Renal pelvis (tissue), 4 donors: ENCODE data around the gene PPP2R2B. TPM values are rescaled to one million over a fixed set of nuclear protein-coding genes. Genes with fewer than 3 reads are reported as not detected.

Experiments used
- DNase-seq: peaks from one replicate; pipeline ENCODE4 v3.0.0-alpha.2; 2013
- polyA plus RNA-seq, 3 donors: library from polyadenylated mRNA; unstranded; fragments of 120-200 nt; gene quantifications; one replicate each; pipeline ENCODE4 v1.2.1, GENCODE V29; 2013; ENCODE audit not compliant: insufficient read length in 3 of 3

PPP2R2B gene
- polyA plus RNA-seq, 3 donors = 13.4 to 16.6 (median 14.7) TPM

DNA sequence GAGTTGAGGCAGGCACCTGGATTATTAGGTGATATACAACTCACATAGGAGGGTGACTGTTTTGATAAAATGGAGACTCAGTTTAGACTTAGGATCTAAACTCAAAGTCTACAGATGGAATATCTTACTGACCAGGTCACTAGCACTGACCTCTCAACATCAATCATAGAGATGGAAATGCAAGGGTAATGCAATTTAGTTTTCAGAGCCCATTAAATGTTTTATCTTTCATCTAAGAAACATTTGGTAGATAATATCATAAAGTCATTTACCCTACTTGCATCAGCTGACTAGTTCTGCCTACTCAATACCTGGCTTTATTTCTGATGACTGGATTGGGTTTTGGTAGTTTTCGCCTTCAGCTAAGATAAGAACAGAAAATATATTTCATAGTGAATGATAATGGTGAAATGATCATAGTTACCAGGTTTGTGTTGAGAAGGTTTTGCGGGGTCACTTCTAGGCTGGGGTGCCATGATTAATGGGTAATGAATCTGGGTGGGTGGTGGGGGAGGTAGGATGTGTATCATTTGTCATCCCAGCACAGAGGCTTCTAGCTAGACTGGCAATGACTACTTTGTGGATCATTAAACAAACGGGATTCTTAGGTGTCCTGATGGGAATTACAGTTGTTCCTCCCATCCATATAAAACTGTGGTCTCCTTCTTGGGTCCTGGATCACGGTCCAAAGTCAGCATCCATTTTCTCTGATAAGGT is 173.4 kb downstream of the PPP2R2B start:
- DNase-seq = no peak

DNA sequence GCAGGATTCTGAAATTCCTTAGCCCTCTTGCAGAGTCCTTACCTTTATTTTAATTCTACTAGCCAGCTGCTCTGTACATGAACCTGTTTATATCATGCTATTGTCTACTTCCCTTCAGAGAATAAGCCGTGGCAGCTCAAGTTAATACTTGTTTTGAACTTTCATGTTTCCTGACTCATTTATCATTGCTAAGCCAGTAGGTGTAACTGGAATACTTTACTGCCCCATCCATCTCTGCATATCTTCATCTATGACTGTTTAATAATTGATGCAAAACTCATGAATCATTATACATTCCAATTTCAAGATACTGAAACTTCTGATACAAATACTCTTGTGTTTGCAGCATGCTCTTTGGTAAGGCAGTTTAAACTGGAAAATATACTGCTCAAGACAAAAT is 174.7 kb downstream of the PPP2R2B start:
- no peak for DNase-seq

GRCh38 chr5:146703499-146703898 is 175.1 kb downstream of the PPP2R2B start:
- DNase-seq = no peak

DNA sequence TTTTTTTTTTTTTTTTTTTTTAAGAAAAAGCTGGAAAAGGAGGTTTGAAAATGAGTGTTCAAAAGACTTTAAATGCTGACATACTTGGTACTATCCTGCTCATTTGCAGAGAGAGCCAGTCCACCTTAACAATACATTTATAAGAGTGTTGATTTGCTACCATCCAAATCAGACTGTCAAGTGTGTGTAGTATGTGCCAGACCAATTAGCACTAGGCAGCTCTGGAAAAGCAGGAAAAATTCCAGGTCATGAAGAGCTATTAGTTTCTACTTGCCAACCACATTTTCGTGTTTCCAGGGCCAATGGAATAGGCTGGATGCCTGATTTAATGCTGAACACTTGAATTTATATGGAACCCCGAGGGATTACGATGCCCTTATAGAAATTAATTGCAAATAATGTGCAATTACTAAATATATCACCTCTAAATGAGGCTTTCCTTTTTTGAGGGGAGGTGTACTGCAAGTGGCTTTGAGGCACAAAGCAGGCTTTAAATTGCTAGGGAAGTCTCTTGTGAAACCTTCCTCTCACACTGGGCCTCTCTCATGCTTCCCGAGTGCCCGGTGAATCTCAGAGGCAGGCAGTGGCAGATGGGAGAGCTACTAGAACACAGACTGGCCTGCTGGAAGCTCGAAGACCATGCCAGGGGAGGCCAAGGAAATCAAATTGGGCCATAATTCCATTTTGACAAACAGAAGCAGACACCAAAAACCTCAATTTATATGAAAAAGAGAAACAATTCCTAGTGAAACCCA is 178.7 kb downstream of the PPP2R2B start:
- DNase-seq = no peak

- no peak for DNase-seq
Measured at GRCh38 chr5:146699138-146699537, 179.4 kb downstream of the PPP2R2B start.

GRCh38 chr5:146698651-146699050 is 179.9 kb downstream of the PPP2R2B start:
- no peak for DNase-seq

- DNase-seq = no peak
Measured at GRCh38 chr5:146697211-146697610, 181.3 kb downstream of the PPP2R2B start.

- DNase-seq = no peak
Measured at GRCh38 chr5:146695646-146696045, 182.9 kb downstream of the PPP2R2B start.

DNA sequence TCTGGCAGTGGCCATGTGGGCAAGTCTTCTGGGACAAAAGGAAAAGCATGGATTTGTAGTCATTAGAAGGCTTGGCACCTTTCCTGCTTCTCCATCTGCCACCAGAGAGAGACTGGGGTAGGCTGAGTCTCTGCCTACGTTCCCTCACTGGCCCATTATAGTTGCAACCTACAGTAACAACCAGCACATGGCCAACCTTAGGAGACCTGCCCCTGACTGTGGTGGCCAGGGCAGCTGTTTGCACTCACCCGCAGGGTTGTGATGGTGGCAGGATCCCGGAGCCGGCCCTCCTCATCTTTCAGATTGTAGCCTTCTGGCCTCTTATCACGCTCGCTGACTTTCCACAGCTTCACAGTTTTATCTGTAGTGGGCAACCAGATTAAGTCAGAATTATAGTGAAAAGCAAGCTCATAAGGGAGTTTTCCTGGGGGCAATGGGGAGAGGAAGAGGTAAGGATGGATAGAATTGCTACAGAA is 187.6 kb downstream of the PPP2R2B start:
- no peak for DNase-seq

GRCh38 chr5:146687630-146688029 is 190.9 kb downstream of the PPP2R2B start:
- DNase-seq = no peak

- no peak for DNase-seq
Measured at GRCh38 chr5:146683861-146684260, 194.7 kb downstream of the PPP2R2B start.

DNA sequence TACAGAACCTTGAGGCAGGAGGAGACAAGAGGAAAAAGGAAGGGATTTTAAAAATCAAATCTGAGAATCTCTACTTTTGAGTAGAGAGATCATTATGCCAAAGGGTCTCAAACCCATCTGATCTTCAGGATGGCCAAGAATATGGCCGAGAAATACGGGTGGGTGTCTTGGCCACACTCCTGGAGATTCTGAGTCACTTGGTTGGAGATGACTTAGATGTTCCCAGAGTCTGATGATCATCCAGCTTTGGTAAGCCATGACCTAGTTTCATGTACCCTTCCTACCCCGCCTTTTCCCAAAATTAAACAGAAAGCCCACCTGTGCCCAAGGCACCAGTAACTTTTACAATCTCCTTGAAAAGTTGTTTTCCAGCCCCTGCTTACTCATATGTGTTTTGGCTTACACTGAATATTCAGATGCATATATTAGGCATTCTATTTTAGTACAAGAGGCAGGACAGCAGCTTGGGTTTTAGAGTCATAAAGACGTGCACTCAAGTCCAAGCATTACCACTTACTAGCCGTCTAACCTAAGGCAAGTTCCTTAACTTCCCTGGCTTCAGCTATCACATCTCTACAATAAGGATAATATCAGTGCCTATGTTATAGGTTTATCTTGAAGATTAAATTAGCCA is 195.5 kb downstream of the PPP2R2B start:
- no peak for DNase-seq

- peak; percentile 20 for DNase-seq
Measured at GRCh38 chr5:146681585-146682105, 196.9 kb downstream of the PPP2R2B start.

DNA sequence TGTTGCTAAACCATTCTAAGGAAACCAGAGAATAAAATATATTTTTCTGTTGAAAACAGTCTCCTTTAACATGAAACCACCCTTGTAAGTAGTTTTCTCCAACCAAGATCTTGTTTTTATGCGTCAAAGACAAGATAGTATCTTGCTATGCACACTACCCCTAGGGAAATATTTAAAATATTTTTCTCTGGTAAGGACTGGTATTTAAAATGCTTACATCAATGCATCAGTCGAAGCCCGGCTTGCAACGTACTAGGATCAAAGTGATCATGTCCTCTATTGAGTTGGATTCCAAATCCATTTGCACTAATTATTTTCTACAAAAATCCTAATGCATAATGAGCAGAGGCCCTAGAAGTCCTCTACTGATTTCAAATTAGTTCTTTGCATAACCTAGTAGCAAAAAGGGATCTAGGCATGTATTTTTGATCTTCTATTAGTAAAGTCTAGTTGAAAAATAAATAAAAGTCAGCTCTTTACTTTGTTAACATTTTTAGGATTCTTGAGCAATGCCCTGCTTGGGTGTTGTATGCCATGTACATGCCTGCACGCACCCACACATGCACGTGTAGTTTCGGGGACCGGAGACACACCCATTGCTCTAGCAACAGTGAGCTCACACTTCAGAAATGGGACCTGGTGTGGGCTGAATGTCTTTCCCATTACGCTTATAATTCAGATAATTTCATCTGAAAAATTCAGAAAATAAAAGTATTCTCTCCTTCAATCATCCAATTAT is 197.5 kb downstream of the PPP2R2B start:
- DNase-seq = no peak

- DNase-seq = peak; percentile 38
Measured at GRCh38 chr5:146675636-146676035, 202.9 kb downstream of the PPP2R2B start.

DNA sequence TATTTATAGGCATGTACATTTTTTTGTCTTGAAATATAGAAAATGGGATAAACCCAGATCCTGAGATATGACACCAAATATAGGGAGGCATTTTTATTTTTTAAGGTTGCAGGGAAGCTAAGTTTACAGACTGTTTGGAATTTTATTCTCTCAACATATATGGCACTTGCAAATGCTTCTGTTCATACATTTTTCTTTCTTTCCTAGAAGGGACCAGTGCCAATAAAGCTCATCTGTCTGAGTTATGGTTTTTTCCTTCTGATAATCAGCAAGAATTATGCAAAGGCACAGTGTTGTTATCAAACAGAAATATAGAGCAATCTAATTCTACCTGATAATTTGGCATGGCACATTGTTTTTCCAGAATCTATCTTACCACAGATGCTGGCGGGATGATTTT is 205.7 kb downstream of the PPP2R2B start:
- DNase-seq = no peak

GRCh38 chr5:146671561-146672295 is 206.8 kb downstream of the PPP2R2B start:
- no peak for DNase-seq

GRCh38 chr5:146669656-146670055 is 208.9 kb downstream of the PPP2R2B start:
- no peak for DNase-seq

GRCh38 chr5:146667633-146668272 is 210.8 kb downstream of the PPP2R2B start:
- no peak for DNase-seq

- no peak for DNase-seq
Measured at GRCh38 chr5:146662229-146662628, 216.3 kb downstream of the PPP2R2B start.
